ENCODE measurements around the gene MRPL20. TPM values are rescaled to one million over a fixed set of nuclear protein-coding genes. Genes with fewer than 3 reads are reported as not detected.

MRPL20 gene
- total and polyA plus RNA-seq, 12 donors = 98.9 to 276 (median 158) TPM

DNA sequence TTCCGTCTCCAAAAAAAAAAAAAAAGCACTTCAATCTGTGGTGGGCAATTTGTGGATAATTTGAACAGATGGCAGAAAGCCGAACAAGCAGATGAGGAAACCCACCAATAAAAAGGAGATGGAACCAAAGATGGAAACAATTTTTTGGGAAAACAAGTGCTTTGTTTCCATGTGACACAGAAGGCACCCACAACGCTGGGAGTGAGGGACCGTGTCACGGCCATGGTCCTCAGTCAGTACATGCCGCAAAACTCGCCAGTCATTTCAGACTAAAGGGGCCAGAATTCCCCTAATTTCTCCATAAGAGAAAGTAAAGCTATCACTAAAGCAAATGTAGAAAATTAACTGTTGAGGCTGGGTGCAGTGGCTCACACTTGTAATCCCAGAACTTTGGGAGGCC is 13.0 kb downstream of the MRPL20 start:
- WGBS, 4 donors = 94 to 96% (median 96%) methylated on average over 7 of the region's 7 CpGs
- intact Hi-C loops (cut with DNase I) = no loop called here
- H3K4me1 ChIP-seq (replicated peaks in 1 of 2) = peaks cover 6 to 11% of the 10 kb centered on the region in 2 donors

DNA sequence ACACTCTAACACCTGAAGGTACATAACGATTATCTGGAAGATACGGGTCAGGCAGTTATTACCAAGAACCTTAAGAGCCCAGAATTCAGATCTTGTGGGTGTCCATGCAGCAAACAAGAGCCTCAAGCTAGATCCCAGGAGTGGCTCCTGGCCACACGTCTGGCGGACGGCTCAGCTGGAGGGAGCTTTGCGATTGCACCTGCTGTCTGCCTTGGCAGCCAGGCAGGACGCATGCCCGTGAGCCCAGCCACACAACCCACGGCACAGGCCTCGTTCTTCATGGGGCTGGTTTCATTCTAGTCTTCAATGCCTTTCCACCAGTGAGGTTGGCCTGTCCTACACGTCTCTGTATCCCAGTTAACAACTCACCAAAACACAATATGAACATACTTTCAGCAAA is 13.7 kb downstream of the MRPL20 start:
- Histone ChIP-seq H3K27ac (no peak overlapping the region), H3K36me3 (replicated peaks in 1 of 2) (peaks cover 0 to 96% of the 10 kb centered on the region in 2 donors), H3K27me3 (no peaks in the 10 kb centered on the region), H3K9me3 (replicated peaks in 1 of 3) (no peaks in the 10 kb centered on the region), H3K4me3 (no peak overlapping the region), H3K4me1 (replicated peaks in 1 of 2) (peaks cover 6 to 10% of the 10 kb centered on the region in 2 donors)
- intact Hi-C loops (cut with DNase I) = no loop called here
- 89 to 96% (median 92%) methylated on average over 5 to 11 of the region's 11 CpGs for WGBS, 4 donors
- DNase-seq = no peak
- no peak for TF ChIP-seq POLR2A (IDR thresholded peaks at IDR 0.05)
- TF ChIP-seq CTCF (IDR thresholded peaks at IDR 0.05) = no peak

More for the DNA sequence above, 13.0 kb downstream of the MRPL20 start:
- TF ChIP-seq CTCF (IDR thresholded peaks at IDR 0.05) (no peak), POLR2A (IDR thresholded peaks at IDR 0.05) (no peak)
- H3K27me3 ChIP-seq = no peaks in the 10 kb centered on the region
- H3K4me3 ChIP-seq = no peak overlapping the region
- peaks cover 0 to 90% of the 10 kb centered on the region in 2 donors for H3K36me3 ChIP-seq (replicated peaks in 1 of 2)
- no peaks in the 10 kb centered on the region for H3K9me3 ChIP-seq (replicated peaks in 1 of 3)
- H3K27ac ChIP-seq = no peak overlapping the region
- no peak for DNase-seq

DNA sequence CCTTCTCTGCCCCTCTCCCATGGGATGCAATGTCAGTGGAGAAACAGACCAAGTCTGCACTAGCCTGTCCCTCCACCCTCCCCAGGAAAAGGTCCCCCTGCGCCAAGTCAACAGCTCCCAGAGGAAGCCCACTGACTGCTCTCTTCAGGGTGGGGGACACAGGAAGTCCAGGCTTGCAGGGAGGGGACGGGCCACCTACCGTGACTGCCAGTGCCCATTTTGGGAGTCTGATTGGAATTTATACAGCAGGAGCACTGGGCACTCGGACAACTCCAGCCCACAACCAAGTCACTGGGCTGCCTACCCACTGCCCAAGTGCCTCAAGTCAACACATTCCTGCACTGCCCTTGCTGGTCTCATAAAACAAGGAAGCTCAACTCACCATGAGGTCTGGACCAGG is 14.1 kb downstream of the MRPL20 start:
- Histone ChIP-seq H3K27me3 (no peaks in the 10 kb centered on the region), H3K36me3 (replicated peaks in 1 of 2) (peaks cover 0 to 100% of the 10 kb centered on the region in 2 donors), H3K4me1 (replicated peaks in 1 of 2) (peaks cover 1 to 6% of the 10 kb centered on the region in 2 donors), H3K4me3 (no peak overlapping the region), H3K27ac (no peak overlapping the region), H3K9me3 (replicated peaks in 1 of 3) (no peaks in the 10 kb centered on the region)
- WGBS, 4 donors = 84 to 100% (median 92%) methylated on average over 3 to 4 of the region's 4 CpGs
- intact Hi-C loops (cut with DNase I) = no loop called here
- TF ChIP-seq CTCF (IDR thresholded peaks at IDR 0.05) (no peak), POLR2A (IDR thresholded peaks at IDR 0.05) (no peak)
- DNase-seq = no peak

DNA sequence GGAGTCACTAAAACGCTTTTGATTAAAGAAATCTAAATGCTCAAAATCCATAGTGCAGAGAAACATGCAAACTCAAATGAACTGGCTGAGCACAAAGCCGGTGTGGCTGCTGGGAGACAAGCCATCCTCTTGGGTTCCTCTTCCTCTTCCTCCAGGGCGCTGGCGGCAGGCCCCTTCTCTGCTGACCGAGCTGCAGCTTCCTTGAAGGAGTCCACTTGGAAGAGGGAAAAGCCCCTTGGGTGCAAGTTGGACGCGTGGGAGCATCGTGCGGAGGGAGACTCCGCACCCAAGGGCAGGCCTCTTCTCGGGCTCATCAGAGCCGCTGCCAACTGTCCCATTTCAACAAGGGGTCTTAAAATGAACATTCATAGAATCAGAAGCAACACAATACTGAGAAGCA is 15.9 kb downstream of the MRPL20 start:
- DNase-seq = no peak
- Histone ChIP-seq H3K9me3 (replicated peaks in 1 of 3) (no peaks in the 10 kb centered on the region), H3K27ac (no peak overlapping the region), H3K27me3 (no peaks in the 10 kb centered on the region), H3K4me1 (replicated peaks in 1 of 2) (no peaks in the 10 kb centered on the region), H3K36me3 (replicated peaks in 1 of 2) (peaks cover 0 to 100% of the 10 kb centered on the region in 2 donors), H3K4me3 (no peak overlapping the region)
- 80 to 87% (median 83%) methylated on average over 12 of the region's 12 CpGs for WGBS, 4 donors
- TF ChIP-seq POLR2A (IDR thresholded peaks at IDR 0.05) (no peak), CTCF (IDR thresholded peaks at IDR 0.05) (no peak)
- intact Hi-C loops (cut with DNase I) = no loop called here
